Neural progenitor cell (in vitro differentiated cells): ENCODE measurements around the gene NUDT19. TPM values are rescaled to one million over a fixed set of nuclear protein-coding genes. Genes with fewer than 3 reads are reported as not detected.

Experiments used
- DNase-seq: peaks from one replicate; pipeline ENCODE4 v3.0.0-alpha.2; 2016; ENCODE audit warnings: low spot score
- H2AFZ ChIP-seq: fragments of 200-600 bp; sonication (generic); replicated peaks from 2 replicates; pipeline ENCODE4 v1.6.1; 2016; ENCODE audit warnings: antibody characterized with exemption
- H3F3A ChIP-seq: fragments of 200-600 bp; sonication (generic); 2 replicates; pipeline ENCODE4 v1.6.1; 2016; ENCODE audit warnings: antibody characterized with exemption, low read depth
- H3K27ac ChIP-seq: fragments of 200-600 bp; sonication (generic); 2 replicates; pipeline ENCODE4 v1.5.1; 2016; ENCODE audit warnings: mild to moderate bottlenecking
- H3K27me3 ChIP-seq: fragments of 200-600 bp; sonication (generic); 2 replicates; pipeline ENCODE4 v1.6.1; 2016; ENCODE audit warnings: mild to moderate bottlenecking, moderate library complexity
- H3K36me3 ChIP-seq: fragments of 200-600 bp; sonication (generic); 2 replicates; pipeline ENCODE4 v1.5.1; 2016
- H3K4me1 ChIP-seq: fragments of 200-600 bp; sonication (generic); 2 replicates; pipeline ENCODE4 v1.6.1; 2016; ENCODE audit warnings: mixed run types
- H3K4me2 ChIP-seq: fragments of 200-600 bp; sonication (generic); 2 replicates; pipeline ENCODE4 v1.6.1; 2016
- H3K4me3 ChIP-seq: fragments of 200-600 bp; sonication (generic); 2 replicates; pipeline ENCODE4 v1.5.1; 2016
- H3K79me2 ChIP-seq: fragments of 200-600 bp; sonication (generic); 2 replicates; pipeline ENCODE4 v1.6.1; 2016; ENCODE audit warnings: low read depth
- H3K9ac ChIP-seq: fragments of 200-600 bp; sonication (generic); 2 replicates; pipeline ENCODE4 v1.6.1; 2016
- H3K9me3 ChIP-seq: fragments of 200-600 bp; sonication (generic); 2 replicates; pipeline ENCODE4 v1.5.1; 2016; ENCODE audit warnings: low read depth
- H4K20me1 ChIP-seq: fragments of 200-600 bp; sonication (generic); 2 replicates; pipeline ENCODE4 v1.6.1; 2016; ENCODE audit warnings: low read depth
- H3K27ac Mint-ChIP-seq: 3 replicates; pipeline ENCODE4 v1.8.0; 2021; ENCODE audit warnings: mixed read lengths
- H3K27me3 Mint-ChIP-seq: 2 replicates; pipeline ENCODE4 v1.8.0; 2022; ENCODE audit warnings: low read depth, mild to moderate bottlenecking, inconsistent platforms, moderate library complexity, mixed read lengths; ENCODE audit not compliant: insufficient read depth
- H3K36me3 Mint-ChIP-seq: 3 replicates; pipeline ENCODE4 v1.8.0; 2021; ENCODE audit warnings: mixed read lengths
- H3K4me1 Mint-ChIP-seq: 3 replicates; pipeline ENCODE4 v1.8.0; 2021; ENCODE audit warnings: mixed read lengths
- H3K4me3 Mint-ChIP-seq: 3 replicates; pipeline ENCODE4 v1.8.0; 2021; ENCODE audit warnings: mild to moderate bottlenecking, moderate library complexity, mixed read lengths
- H3K9me3 Mint-ChIP-seq: 3 replicates; pipeline ENCODE4 v1.8.0; 2020; ENCODE audit warnings: mixed read lengths
- CTCF ChIP-seq: fragments of 200-600 bp; sonication (generic); IDR thresholded peaks from 2 replicates; pipeline ENCODE4 v1.5.1; 2017; ENCODE audit warnings: antibody characterized with exemption, mild to moderate bottlenecking
- EZH2 ChIP-seq: fragments of 200-600 bp; sonication (generic); IDR thresholded peaks from 2 replicates; pipeline ENCODE4 v1.6.1; 2017; ENCODE audit warnings: antibody characterized with exemption, mild to moderate bottlenecking, moderate library complexity
- EZH2phosphoT487 ChIP-seq: fragments of 200-600 bp; sonication (generic); IDR thresholded peaks from 2 replicates; pipeline ENCODE4 v1.6.1; 2017; ENCODE audit warnings: antibody characterized with exemption
- small RNA-seq: library from RNA; depleted of rRNA; stranded (forward); fragments of <200 nt; gene quantifications from one replicate; pipeline ENCODE3, GENCODE V24; 2015
- total RNA-seq: library from RNA; depleted of rRNA; stranded (reverse); fragments of >200 nt; gene quantifications from 2 replicates; pipeline ENCODE4 v1.2.3, GENCODE V29; 2015; ENCODE audit warnings: low replicate concordance

NUDT19 gene
- total RNA-seq, 1 donor from 2014 or later: 4.4 TPM

GRCh38 chr19:32751066-32751465 lies 59.4 kb downstream of the NUDT19 start:
- Histone ChIP-seq H3K9me3 (no peaks in the 10 kb centered on the region), H3K9ac (no peak overlapping the region), H2AFZ (no peak overlapping the region), H3K4me2 (no peak overlapping the region), H3K4me1 (peaks cover 9% of the 10 kb centered on the region), H3F3A (no peaks in the 10 kb centered on the region), H3K79me2 (no peaks in the 10 kb centered on the region), H3K27ac (no peak overlapping the region), H3K36me3 (no peaks in the 10 kb centered on the region), H4K20me1 (no peaks in the 10 kb centered on the region), H3K4me3 (no peak overlapping the region), H3K27me3 (no peaks in the 10 kb centered on the region)
- H3K27ac Mint-ChIP-seq: no peak overlapping the region
- no peaks in the 10 kb centered on the region for H3K9me3 Mint-ChIP-seq
- H3K4me3 Mint-ChIP-seq: no peak overlapping the region
- no peak for DNase-seq
- peaks cover 2% of the 10 kb centered on the region for H3K27me3 Mint-ChIP-seq
- peaks cover 18% of the 10 kb centered on the region for H3K4me1 Mint-ChIP-seq
- H3K36me3 Mint-ChIP-seq: no peaks in the 10 kb centered on the region
- TF ChIP-seq CTCF: no peak
- no peak for TF ChIP-seq EZH2phosphoT487
- no peak for TF ChIP-seq EZH2

- Histone ChIP-seq H3K27me3 (no peaks in the 10 kb centered on the region), H3K4me1 (no peaks in the 10 kb centered on the region), H3K36me3 (no peaks in the 10 kb centered on the region), H3K27ac (no peak overlapping the region), H3K4me3 (no peak overlapping the region), H4K20me1 (no peaks in the 10 kb centered on the region), H3K9me3 (no peaks in the 10 kb centered on the region), H3K9ac (no peak overlapping the region), H2AFZ (no peak overlapping the region), H3K79me2 (no peaks in the 10 kb centered on the region), H3K4me2 (no peak overlapping the region), H3F3A (no peaks in the 10 kb centered on the region)
- Mint-ChIP-seq H3K9me3 (no peaks in the 10 kb centered on the region), H3K36me3 (no peaks in the 10 kb centered on the region), H3K4me3 (no peak overlapping the region), H3K4me1 (no peaks in the 10 kb centered on the region), H3K27me3 (peaks cover 3% of the 10 kb centered on the region), H3K27ac (no peak overlapping the region)
- DNase-seq: no peak
- TF ChIP-seq EZH2phosphoT487 (no peak), CTCF (no peak), EZH2 (no peak)
Measured at GRCh38 chr19:32757189-32757588, 65.6 kb downstream of the NUDT19 start.

Small RNA genes within 50 kb of the gene (small RNA-seq; reads per million reads assigned to genes)
- gene RN7SL789P: not detected

Other genes starting within 250 kb of the NUDT19 start
- 78.5 and 88.9 TPM in 2 replicates for gene PDCD5, start 110.6 kb upstream of the NUDT19 start, total RNA-seq
- gene ANKRD27, start 16.6 kb upstream of the NUDT19 start, total RNA-seq: 24.9 and 30.5 TPM in 2 replicates
- gene RGS9BP, start 16.0 kb upstream of the NUDT19 start, total RNA-seq: 0.28 TPM in 1 of 2 replicates, not detected in the other
- 0.07 and 0.56 TPM in 2 replicates for gene TDRD12, start 27.9 kb downstream of the NUDT19 start, total RNA-seq
- gene SLC7A9, start 177.9 kb downstream of the NUDT19 start, total RNA-seq: not detected in 2 replicates